H1 (cell line): Measurements from ENCODE around the gene VAT1L. TPM values are rescaled to one million over a fixed set of nuclear protein-coding genes. Genes with fewer than 3 reads are reported as not detected.

Experiments
- JUN ChIP-seq: IDR thresholded peaks from 2 replicates; pipeline ENCODE4 v1.6.1; 2011; ENCODE audit warnings: low read depth, mild to moderate bottlenecking, improper control_type of control experiment, low read length
- KDM5A ChIP-seq: fragments of 200-600 bp; IDR thresholded peaks from 2 replicates; pipeline ENCODE4 v1.7.1; 2012; ENCODE audit warnings: mild to moderate bottlenecking, low read length, inconsistent platforms, mixed read lengths
- polyA plus RNA-seq, 7 experiments: library from polyadenylated mRNA; depleted of rRNA in 3 of 7; stranded (reverse) in 5 of 7; unstranded in 2 of 7; fragments of >200 nt in 5 of 7; fragments of 200-250 nt in 2 of 7; gene quantifications; 1 replicate in 5 of 7; 2 replicates in 1 of 7; 4 replicates in 1 of 7; pipeline versions ENCODE4 v1.2.1 to v1.2.3, GENCODE V29; 2011 to 2013; ENCODE audit warnings: missing spikeins in 2 of 7, mixed read lengths in 2 of 7
- total RNA-seq: library from RNA; stranded (reverse); fragmentation: NEBNext Ultra II Directional; extraction: Animal tissue kit (Norgen Biotek cat#: 25700); gene quantifications from 2 replicates; pipeline ENCODE4 v1.2.1, GENCODE V29; 2021
- TF ChIP-seq, protein P1 (sequence below): fragments of 300-600 bp; sonication (generic); IDR thresholded peaks from 2 replicates; pipeline ENCODE4 v1.7.1; 2012; ENCODE audit warnings: low read length, moderate library complexity, mild to moderate bottlenecking, inconsistent platforms; ENCODE audit not compliant: insufficient replicate concordance

The VAT1L gene
- total and polyA plus RNA-seq, 2 of the 8 experiments (the other 6 are each of a cell fraction or from before 2014, with no cell fraction given), result 46.3 to 48.2 TPM

DNA sequence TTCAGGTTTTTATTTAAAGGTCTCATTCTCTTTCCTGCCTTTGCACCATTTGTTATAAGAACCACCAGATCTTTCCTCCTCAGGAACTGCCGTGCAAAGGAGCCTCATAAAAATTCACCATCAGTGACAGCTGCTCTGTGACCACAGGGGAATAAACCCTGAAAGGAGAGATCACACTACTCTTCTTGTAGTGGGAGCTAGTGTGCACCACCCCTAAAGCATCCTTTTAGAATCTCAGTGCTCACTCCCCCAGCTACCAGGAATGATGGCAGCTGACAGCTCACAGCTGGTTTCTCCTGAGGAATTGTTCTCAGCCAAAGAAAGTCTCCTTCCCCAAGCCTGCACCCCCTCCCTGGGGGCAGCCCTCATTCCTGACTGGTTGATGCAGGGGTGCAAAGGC lies 18.7 kb downstream of the VAT1L start (continued):
- TF ChIP-seq, protein P1, sequence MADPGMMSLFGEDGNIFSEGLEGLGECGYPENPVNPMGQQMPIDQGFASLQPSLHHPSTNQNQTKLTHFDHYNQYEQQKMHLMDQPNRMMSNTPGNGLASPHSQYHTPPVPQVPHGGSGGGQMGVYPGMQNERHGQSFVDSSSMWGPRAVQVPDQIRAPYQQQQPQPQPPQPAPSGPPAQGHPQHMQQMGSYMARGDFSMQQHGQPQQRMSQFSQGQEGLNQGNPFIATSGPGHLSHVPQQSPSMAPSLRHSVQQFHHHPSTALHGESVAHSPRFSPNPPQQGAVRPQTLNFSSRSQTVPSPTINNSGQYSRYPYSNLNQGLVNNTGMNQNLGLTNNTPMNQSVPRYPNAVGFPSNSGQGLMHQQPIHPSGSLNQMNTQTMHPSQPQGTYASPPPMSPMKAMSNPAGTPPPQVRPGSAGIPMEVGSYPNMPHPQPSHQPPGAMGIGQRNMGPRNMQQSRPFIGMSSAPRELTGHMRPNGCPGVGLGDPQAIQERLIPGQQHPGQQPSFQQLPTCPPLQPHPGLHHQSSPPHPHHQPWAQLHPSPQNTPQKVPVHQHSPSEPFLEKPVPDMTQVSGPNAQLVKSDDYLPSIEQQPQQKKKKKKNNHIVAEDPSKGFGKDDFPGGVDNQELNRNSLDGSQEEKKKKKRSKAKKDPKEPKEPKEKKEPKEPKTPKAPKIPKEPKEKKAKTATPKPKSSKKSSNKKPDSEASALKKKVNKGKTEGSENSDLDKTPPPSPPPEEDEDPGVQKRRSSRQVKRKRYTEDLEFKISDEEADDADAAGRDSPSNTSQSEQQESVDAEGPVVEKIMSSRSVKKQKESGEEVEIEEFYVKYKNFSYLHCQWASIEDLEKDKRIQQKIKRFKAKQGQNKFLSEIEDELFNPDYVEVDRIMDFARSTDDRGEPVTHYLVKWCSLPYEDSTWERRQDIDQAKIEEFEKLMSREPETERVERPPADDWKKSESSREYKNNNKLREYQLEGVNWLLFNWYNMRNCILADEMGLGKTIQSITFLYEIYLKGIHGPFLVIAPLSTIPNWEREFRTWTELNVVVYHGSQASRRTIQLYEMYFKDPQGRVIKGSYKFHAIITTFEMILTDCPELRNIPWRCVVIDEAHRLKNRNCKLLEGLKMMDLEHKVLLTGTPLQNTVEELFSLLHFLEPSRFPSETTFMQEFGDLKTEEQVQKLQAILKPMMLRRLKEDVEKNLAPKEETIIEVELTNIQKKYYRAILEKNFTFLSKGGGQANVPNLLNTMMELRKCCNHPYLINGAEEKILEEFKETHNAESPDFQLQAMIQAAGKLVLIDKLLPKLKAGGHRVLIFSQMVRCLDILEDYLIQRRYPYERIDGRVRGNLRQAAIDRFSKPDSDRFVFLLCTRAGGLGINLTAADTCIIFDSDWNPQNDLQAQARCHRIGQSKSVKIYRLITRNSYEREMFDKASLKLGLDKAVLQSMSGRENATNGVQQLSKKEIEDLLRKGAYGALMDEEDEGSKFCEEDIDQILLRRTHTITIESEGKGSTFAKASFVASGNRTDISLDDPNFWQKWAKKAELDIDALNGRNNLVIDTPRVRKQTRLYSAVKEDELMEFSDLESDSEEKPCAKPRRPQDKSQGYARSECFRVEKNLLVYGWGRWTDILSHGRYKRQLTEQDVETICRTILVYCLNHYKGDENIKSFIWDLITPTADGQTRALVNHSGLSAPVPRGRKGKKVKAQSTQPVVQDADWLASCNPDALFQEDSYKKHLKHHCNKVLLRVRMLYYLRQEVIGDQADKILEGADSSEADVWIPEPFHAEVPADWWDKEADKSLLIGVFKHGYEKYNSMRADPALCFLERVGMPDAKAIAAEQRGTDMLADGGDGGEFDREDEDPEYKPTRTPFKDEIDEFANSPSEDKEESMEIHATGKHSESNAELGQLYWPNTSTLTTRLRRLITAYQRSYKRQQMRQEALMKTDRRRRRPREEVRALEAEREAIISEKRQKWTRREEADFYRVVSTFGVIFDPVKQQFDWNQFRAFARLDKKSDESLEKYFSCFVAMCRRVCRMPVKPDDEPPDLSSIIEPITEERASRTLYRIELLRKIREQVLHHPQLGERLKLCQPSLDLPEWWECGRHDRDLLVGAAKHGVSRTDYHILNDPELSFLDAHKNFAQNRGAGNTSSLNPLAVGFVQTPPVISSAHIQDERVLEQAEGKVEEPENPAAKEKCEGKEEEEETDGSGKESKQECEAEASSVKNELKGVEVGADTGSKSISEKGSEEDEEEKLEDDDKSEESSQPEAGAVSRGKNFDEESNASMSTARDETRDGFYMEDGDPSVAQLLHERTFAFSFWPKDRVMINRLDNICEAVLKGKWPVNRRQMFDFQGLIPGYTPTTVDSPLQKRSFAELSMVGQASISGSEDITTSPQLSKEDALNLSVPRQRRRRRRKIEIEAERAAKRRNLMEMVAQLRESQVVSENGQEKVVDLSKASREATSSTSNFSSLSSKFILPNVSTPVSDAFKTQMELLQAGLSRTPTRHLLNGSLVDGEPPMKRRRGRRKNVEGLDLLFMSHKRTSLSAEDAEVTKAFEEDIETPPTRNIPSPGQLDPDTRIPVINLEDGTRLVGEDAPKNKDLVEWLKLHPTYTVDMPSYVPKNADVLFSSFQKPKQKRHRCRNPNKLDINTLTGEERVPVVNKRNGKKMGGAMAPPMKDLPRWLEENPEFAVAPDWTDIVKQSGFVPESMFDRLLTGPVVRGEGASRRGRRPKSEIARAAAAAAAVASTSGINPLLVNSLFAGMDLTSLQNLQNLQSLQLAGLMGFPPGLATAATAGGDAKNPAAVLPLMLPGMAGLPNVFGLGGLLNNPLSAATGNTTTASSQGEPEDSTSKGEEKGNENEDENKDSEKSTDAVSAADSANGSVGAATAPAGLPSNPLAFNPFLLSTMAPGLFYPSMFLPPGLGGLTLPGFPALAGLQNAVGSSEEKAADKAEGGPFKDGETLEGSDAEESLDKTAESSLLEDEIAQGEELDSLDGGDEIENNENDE, result no peak
- no peak for TF ChIP-seq JUN
- no peak for TF ChIP-seq KDM5A
- TF ChIP-seq, all 59 proteins: peak for 0
